ENCODE results near the gene GLYATL1B.

DNA sequence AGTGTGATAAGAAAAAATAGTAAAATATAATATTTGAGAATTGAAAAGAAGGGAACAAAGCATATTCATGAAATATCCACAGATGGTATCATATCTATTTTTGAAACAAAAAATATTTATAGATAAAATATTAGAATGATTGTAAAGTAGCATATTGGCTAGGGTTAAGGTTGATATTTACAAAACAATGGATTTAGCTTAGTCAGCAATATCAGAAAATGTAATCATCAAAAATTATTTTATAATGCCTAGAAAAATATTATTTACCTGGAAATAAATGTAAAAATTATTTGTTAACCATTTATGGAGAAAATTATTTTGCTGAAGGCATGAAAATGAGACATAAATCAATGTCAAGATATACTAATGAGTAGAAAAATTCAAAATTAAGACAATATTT, 33.7 kb downstream of the GLYATL1B start:
- TF ChIP-seq CTCF (IDR thresholded peaks at IDR 0.05) (no peak), POLR2A (IDR thresholded peaks at IDR 0.05) (no peak)

Measured in Peyer's patch (tissue), 4 donors.